HEK293 (cell line): ENCODE data around the gene ZNF17.

ENCODE experiments used
- CTCF ChIA-PET: fragments of 350-600 bp; formaldehyde crosslinking; extraction: SDS; loops from one replicate; lab custom pipeline; 2021; ENCODE audit warnings: antibody characterized with exemption; lab: Yijun Ruan, JAX
- POLR2A ChIA-PET: fragments of 300-600 bp; formaldehyde crosslinking; extraction: SDS; loops from one replicate; lab custom pipeline; 2020; ENCODE audit warnings: antibody characterized with exemption, inconsistent platforms; lab: Yijun Ruan, JAX
- H3K27ac ChIP-seq: fragments of 200-500 bp; sonication (Bioruptor generic); 2 replicates; pipeline ENCODE4 v1.5.1; 2014; ENCODE audit warnings: low read depth, low read length, control low read depth, inconsistent platforms; ENCODE audit errors: extremely low read depth
- H3K36me3 ChIP-seq, 2 experiments: fragments of 200-500 bp in 1 of 2; sonication (Bioruptor generic) in 1 of 2; 1 replicate in 1 of 2; 2 replicates in 1 of 2; pipeline ENCODE4 v1.5.1; 2014 to 2017; ENCODE audit warnings: inconsistent platforms in 2 of 2, low read length in 2 of 2; ENCODE audit not compliant: control insufficient read depth in 2 of 2, insufficient read depth in 1 of 2
- H3K4me1 ChIP-seq: fragments of 200-500 bp; sonication (Bioruptor generic); 2 replicates; pipeline ENCODE4 v1.5.1; 2014; ENCODE audit warnings: mild to moderate bottlenecking, low read length, inconsistent platforms; ENCODE audit not compliant: control insufficient read depth, insufficient read depth
- H3K4me3 ChIP-seq: 2 replicates; pipeline ENCODE4 v1.5.1; 2011; ENCODE audit warnings: low read depth, mild to moderate bottlenecking, control low read depth, low read length, moderate library complexity
- H3K9me3 ChIP-seq: fragments of 200-500 bp; sonication (Bioruptor generic); 2 replicates; pipeline ENCODE4 v1.5.1; 2014; ENCODE audit warnings: low read depth, low read length, inconsistent platforms; ENCODE audit not compliant: control insufficient read depth, insufficient read depth
- GLI4 ChIP-seq: fragments of 450-650 bp; formaldehyde crosslinking; IDR thresholded peaks from 2 replicates; pipeline ENCODE4 v1.5.1; 2016; ENCODE audit warnings: missing biosample characterization, missing genetic modification characterization
- KLF10 ChIP-seq: fragments of 450-650 bp; IDR thresholded peaks from 2 replicates; pipeline ENCODE4 v1.5.1; 2018; ENCODE audit warnings: missing biosample characterization, mild to moderate bottlenecking, missing genetic modification characterization
- RBAK ChIP-seq: fragments of 450-650 bp; formaldehyde crosslinking; IDR thresholded peaks from 2 replicates; pipeline ENCODE4 v1.5.1; 2016; ENCODE audit warnings: missing biosample characterization, missing genetic modification characterization
- SETDB1 ChIP-seq: IDR thresholded peaks from one replicate; pipeline ENCODE4 v1.6.1; 2017; ENCODE audit warnings: mild to moderate bottlenecking, low read length, moderate library complexity, mixed read lengths; ENCODE audit not compliant: insufficient read length
- SP7 ChIP-seq: fragments of 450-650 bp; formaldehyde crosslinking; IDR thresholded peaks from 2 replicates; pipeline ENCODE4 v1.5.1; 2016; ENCODE audit warnings: missing biosample characterization, missing genetic modification characterization
- TRIM28 ChIP-seq: IDR thresholded peaks from 2 replicates; pipeline ENCODE4 v1.6.1; 2011; ENCODE audit warnings: low read length, control low read depth, borderline replicate concordance
- YY2 ChIP-seq: fragments of 450-650 bp; formaldehyde crosslinking; IDR thresholded peaks from 2 replicates; pipeline ENCODE4 v1.5.1; 2016; ENCODE audit warnings: missing biosample characterization, missing genetic modification characterization
- ZBTB48 ChIP-seq: fragments of 450-650 bp; formaldehyde crosslinking; IDR thresholded peaks from 2 replicates; pipeline ENCODE4 v1.5.1; 2016; ENCODE audit warnings: missing biosample characterization, missing genetic modification characterization
- ZEB2 ChIP-seq: fragments of 450-650 bp; formaldehyde crosslinking; IDR thresholded peaks from 2 replicates; pipeline ENCODE4 v1.5.1; 2016; ENCODE audit warnings: missing biosample characterization, missing genetic modification characterization
- ZNF132 ChIP-seq: fragments of 450-650 bp; formaldehyde crosslinking; IDR thresholded peaks from 2 replicates; pipeline ENCODE4 v1.5.1; 2017; ENCODE audit warnings: missing biosample characterization, missing genetic modification characterization, borderline replicate concordance
- ZNF211 ChIP-seq: fragments of 450-650 bp; formaldehyde crosslinking; IDR thresholded peaks from 2 replicates; pipeline ENCODE4 v1.5.1; 2016; ENCODE audit warnings: low read depth, missing biosample characterization, missing genetic modification characterization
- ZNF248 ChIP-seq: fragments of 450-650 bp; formaldehyde crosslinking; IDR thresholded peaks from 2 replicates; pipeline ENCODE4 v1.5.1; 2017; ENCODE audit warnings: missing biosample characterization, missing genetic modification characterization
- ZNF555 ChIP-seq: fragments of 450-650 bp; formaldehyde crosslinking; conservative IDR thresholded peaks from 2 replicates; pipeline ENCODE4 v1.5.1; 2017; ENCODE audit warnings: missing biosample characterization, mild to moderate bottlenecking, missing genetic modification characterization, inconsistent platforms
- ZNF585B ChIP-seq: fragments of 450-650 bp; formaldehyde crosslinking; IDR thresholded peaks from 2 replicates; pipeline ENCODE4 v1.5.1; 2016; ENCODE audit warnings: missing biosample characterization, missing genetic modification characterization
- ZNF621 ChIP-seq: fragments of 450-650 bp; formaldehyde crosslinking; IDR thresholded peaks from 2 replicates; pipeline ENCODE4 v1.5.1; 2017; ENCODE audit warnings: missing biosample characterization, missing genetic modification characterization
- ZNF654 ChIP-seq: fragments of 450-650 bp; formaldehyde crosslinking; IDR thresholded peaks from 2 replicates; pipeline ENCODE4 v1.5.1; 2016; ENCODE audit warnings: low read depth, missing biosample characterization, missing genetic modification characterization
- ZNF658 ChIP-seq: fragments of 450-650 bp; formaldehyde crosslinking; IDR thresholded peaks from 2 replicates; pipeline ENCODE4; 2016; ENCODE audit warnings: missing biosample characterization, missing genetic modification characterization
- ZNF837 ChIP-seq: fragments of 450-650 bp; formaldehyde crosslinking; IDR thresholded peaks from 2 replicates; pipeline ENCODE4 v1.5.1; 2016; ENCODE audit warnings: missing biosample characterization, missing genetic modification characterization
- ZSCAN16 ChIP-seq: fragments of 450-650 bp; formaldehyde crosslinking; IDR thresholded peaks from 2 replicates; pipeline ENCODE4 v1.5.1; 2016; ENCODE audit warnings: missing biosample characterization, missing genetic modification characterization
- TF ChIP-seq, protein P1 (sequence below): IDR thresholded peaks from 2 replicates; pipeline ENCODE4 v1.6.1; 2011; ENCODE audit warnings: mild to moderate bottlenecking, low read depth, low read length, borderline replicate concordance
- TF ChIP-seq, protein P2 (sequence below): fragments of 450-650 bp; formaldehyde crosslinking; IDR thresholded peaks from 2 replicates; pipeline ENCODE4 v1.5.1; 2016; ENCODE audit warnings: missing biosample characterization, missing genetic modification characterization
- TF ChIP-seq, protein P3 (sequence below): fragments of 450-650 bp; formaldehyde crosslinking; IDR thresholded peaks from 2 replicates; pipeline ENCODE4 v1.5.1; 2016; ENCODE audit warnings: missing biosample characterization, missing genetic modification characterization
- TF ChIP-seq, protein P4 (sequence below): fragments of 450-650 bp; formaldehyde crosslinking; conservative IDR thresholded peaks from 2 replicates; pipeline ENCODE4 v1.5.1; 2016; ENCODE audit warnings: low read depth, missing biosample characterization, missing genetic modification characterization
- TF ChIP-seq, protein P5 (sequence below): fragments of 450-650 bp; formaldehyde crosslinking; IDR thresholded peaks from 2 replicates; pipeline ENCODE4 v1.5.0; 2017; ENCODE audit warnings: missing biosample characterization, missing genetic modification characterization, borderline replicate concordance

Gene ZNF17

DNA sequence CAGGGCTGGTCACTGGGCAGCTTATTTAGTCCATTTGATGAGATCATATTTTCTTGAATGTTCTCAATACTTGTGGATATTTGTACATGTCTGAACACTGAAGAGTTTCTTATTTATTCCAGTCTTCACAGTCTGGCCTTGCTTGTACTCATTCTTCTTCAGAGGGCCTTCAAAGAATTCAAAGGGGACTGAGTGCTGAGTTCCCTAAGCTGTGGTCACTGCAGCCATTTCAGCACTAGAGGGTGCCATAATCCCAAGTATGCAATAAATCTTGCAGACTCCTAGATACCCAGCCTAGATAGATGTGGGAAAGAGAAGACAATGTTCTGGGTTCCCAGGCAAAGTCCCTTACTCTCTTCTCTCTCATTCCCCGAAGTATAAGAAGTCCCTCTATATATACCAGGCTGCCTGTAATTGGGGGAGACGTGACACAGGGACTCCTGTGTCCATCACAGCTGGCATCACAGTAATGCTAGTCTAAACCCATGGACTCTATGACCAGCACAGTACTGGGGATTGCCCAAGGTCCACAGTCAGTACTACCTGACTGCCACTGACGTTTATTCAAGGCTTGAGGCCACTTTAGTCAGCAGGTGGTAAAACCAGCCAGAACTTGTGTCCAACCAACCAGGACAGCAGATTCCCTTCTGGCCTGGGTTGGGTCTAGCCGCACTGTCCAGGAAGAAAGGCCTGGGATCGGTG is 54.9 kb downstream of the ZNF17 start:
- Histone ChIP-seq H3K27ac (no peak overlapping the region), H3K36me3 (peaks cover 0 to 19% of the 10 kb centered on the region in 2 experiments; a peak in 2 of 3 replicates), H3K4me1 (no peaks in the 10 kb centered on the region), H3K4me3 (no peak overlapping the region), H3K9me3 (peaks cover 15% of the 10 kb centered on the region)
- POLR2A ChIA-PET, result interaction anchor here (0.8 to 1.0 kb wide), 2 partner anchors 199 to 693 kb away, joined by 3 read pairs; no protein-coding TSS in a partner anchor
- CTCF ChIA-PET, result interaction anchor here (0.6 to 2.2 kb wide), 15 partner anchors 11 to 798 kb away, joined by 3 to 6 read pairs (median 4); partner anchors contain the start of genes ZNF329, ZNF586 and ZNF772
- TF ChIP-seq ZNF585B (tag by site-specific recombination), result no peak
- TF ChIP-seq, protein P1, sequence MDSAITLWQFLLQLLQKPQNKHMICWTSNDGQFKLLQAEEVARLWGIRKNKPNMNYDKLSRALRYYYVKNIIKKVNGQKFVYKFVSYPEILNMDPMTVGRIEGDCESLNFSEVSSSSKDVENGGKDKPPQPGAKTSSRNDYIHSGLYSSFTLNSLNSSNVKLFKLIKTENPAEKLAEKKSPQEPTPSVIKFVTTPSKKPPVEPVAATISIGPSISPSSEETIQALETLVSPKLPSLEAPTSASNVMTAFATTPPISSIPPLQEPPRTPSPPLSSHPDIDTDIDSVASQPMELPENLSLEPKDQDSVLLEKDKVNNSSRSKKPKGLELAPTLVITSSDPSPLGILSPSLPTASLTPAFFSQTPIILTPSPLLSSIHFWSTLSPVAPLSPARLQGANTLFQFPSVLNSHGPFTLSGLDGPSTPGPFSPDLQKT, result no peak
- TF ChIP-seq KLF10, result no peak
- no peak for TF ChIP-seq ZNF211
- TF ChIP-seq ZNF654 (tag by site-specific recombination), result peak; percentile 38
- no peak for TF ChIP-seq RBAK (tag by site-specific recombination)
- TF ChIP-seq ZBTB48 (tag by site-specific recombination), result no peak
- TF ChIP-seq ZNF837 (tag by site-specific recombination), result no peak
- no peak for TF ChIP-seq ZNF621 (tag by site-specific recombination)
- TF ChIP-seq SP7 (tag by site-specific recombination), result no peak
- TF ChIP-seq, protein P2, sequence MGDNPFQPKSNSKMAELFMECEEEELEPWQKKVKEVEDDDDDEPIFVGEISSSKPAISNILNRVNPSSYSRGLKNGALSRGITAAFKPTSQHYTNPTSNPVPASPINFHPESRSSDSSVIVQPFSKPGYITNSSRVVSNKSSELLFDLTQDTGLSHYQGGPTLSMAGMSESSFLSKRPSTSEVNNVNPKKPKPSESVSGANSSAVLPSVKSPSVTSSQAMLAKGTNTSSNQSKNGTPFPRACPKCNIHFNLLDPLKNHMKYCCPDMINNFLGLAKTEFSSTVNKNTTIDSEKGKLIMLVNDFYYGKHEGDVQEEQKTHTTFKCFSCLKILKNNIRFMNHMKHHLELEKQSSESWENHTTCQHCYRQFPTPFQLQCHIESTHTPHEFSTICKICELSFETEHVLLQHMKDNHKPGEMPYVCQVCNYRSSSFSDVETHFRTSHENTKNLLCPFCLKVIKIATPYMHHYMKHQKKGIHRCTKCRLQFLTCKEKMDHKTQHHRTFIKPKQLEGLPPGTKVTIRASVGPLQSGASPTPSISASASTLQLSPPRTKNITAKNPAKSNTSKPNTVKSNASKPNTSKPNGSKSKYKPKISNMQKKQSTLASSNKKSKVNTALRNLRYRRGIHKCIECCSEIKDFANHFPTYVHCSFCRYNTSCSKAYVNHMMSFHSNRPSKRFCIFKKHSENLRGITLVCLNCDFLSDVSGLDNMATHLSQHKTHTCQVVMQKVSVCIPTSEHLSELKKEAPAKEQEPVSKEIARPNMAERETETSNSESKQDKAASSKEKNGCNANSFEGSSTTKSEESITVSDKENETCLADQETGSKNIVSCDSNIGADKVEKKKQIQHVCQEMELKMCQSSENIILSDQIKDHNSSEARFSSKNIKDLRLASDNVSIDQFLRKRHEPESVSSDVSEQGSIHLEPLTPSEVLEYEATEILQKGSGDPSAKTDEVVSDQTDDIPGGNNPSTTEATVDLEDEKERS (tag by site-specific recombination), result no peak
- TF ChIP-seq ZNF248 (tag by site-specific recombination), result no peak
- no peak for TF ChIP-seq ZNF555
- TF ChIP-seq, protein P3, sequence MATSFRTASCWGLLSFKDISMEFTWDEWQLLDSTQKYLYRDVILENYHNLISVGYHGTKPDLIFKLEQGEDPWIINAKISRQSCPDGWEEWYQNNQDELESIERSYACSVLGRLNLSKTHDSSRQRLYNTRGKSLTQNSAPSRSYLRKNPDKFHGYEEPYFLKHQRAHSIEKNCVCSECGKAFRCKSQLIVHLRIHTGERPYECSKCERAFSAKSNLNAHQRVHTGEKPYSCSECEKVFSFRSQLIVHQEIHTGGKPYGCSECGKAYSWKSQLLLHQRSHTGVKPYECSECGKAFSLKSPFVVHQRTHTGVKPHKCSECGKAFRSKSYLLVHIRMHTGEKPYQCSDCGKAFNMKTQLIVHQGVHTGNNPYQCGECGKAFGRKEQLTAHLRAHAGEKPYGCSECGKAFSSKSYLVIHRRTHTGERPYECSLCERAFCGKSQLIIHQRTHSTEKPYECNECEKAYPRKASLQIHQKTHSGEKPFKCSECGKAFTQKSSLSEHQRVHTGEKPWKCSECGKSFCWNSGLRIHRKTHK (tag by site-specific recombination), result no peak
- TF ChIP-seq, protein P4, sequence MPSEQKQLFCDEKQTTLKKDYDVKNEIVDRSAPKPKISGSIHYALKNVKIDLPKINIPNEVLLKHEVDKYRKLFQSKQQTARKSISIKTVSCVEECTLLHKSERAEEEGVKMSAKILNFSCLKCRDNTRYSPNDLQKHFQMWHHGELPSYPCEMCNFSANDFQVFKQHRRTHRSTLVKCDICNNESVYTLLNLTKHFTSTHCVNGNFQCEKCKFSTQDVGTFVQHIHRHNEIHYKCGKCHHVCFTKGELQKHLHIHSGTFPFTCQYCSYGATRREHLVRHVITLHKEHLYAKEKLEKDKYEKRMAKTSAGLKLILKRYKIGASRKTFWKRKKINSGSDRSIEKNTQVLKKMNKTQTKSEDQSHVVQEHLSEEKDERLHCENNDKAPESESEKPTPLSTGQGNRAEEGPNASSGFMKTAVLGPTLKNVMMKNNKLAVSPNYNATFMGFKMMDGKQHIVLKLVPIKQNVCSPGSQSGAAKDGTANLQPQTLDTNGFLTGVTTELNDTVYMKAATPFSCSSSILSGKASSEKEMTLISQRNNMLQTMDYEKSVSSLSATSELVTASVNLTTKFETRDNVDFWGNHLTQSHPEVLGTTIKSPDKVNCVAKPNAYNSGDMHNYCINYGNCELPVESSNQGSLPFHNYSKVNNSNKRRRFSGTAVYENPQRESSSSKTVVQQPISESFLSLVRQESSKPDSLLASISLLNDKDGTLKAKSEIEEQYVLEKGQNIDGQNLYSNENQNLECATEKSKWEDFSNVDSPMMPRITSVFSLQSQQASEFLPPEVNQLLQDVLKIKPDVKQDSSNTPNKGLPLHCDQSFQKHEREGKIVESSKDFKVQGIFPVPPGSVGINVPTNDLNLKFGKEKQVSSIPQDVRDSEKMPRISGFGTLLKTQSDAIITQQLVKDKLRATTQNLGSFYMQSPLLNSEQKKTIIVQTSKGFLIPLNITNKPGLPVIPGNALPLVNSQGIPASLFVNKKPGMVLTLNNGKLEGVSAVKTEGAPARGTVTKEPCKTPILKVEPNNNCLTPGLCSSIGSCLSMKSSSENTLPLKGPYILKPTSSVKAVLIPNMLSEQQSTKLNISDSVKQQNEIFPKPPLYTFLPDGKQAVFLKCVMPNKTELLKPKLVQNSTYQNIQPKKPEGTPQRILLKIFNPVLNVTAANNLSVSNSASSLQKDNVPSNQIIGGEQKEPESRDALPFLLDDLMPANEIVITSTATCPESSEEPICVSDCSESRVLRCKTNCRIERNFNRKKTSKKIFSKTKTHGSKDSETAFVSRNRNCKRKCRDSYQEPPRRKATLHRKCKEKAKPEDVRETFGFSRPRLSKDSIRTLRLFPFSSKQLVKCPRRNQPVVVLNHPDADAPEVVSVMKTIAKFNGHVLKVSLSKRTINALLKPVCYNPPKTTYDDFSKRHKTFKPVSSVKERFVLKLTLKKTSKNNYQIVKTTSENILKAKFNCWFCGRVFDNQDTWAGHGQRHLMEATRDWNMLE, result no peak
- no peak for TF ChIP-seq ZNF132 (tag by site-specific recombination)
- peak; percentile 34 for TF ChIP-seq SETDB1
- no peak for TF ChIP-seq GLI4
- peak; percentile 33; the same call in 1 of the 2 replicates for TF ChIP-seq TRIM28
- TF ChIP-seq ZSCAN16 (tag by site-specific recombination), result no peak
- no peak for TF ChIP-seq ZNF658 (tag by site-specific recombination)
- TF ChIP-seq, protein P5, sequence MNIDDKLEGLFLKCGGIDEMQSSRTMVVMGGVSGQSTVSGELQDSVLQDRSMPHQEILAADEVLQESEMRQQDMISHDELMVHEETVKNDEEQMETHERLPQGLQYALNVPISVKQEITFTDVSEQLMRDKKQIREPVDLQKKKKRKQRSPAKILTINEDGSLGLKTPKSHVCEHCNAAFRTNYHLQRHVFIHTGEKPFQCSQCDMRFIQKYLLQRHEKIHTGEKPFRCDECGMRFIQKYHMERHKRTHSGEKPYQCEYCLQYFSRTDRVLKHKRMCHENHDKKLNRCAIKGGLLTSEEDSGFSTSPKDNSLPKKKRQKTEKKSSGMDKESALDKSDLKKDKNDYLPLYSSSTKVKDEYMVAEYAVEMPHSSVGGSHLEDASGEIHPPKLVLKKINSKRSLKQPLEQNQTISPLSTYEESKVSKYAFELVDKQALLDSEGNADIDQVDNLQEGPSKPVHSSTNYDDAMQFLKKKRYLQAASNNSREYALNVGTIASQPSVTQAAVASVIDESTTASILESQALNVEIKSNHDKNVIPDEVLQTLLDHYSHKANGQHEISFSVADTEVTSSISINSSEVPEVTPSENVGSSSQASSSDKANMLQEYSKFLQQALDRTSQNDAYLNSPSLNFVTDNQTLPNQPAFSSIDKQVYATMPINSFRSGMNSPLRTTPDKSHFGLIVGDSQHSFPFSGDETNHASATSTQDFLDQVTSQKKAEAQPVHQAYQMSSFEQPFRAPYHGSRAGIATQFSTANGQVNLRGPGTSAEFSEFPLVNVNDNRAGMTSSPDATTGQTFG, result no peak
- no peak for TF ChIP-seq YY2 (tag by site-specific recombination)
- TF ChIP-seq ZEB2 (tag by site-specific recombination), result no peak
